ENCODE data around the gene USP17L5.
"Not testable (repeated sequence)": the region's sequence is repeated elsewhere in the genome, so short reads cannot be mapped to it uniquely, and the experiment has no call there.

USP17L5 gene, protein sequence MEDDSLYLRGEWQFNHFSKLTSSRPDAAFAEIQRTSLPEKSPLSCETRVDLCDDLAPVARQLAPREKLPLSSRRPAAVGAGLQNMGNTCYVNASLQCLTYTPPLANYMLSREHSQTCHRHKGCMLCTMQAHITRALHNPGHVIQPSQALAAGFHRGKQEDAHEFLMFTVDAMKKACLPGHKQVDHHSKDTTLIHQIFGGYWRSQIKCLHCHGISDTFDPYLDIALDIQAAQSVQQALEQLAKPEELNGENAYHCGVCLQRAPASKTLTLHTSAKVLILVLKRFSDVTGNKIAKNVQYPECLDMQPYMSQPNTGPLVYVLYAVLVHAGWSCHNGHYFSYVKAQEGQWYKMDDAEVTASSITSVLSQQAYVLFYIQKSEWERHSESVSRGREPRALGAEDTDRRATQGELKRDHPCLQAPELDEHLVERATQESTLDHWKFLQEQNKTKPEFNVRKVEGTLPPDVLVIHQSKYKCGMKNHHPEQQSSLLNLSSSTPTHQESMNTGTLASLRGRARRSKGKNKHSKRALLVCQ

DNA sequence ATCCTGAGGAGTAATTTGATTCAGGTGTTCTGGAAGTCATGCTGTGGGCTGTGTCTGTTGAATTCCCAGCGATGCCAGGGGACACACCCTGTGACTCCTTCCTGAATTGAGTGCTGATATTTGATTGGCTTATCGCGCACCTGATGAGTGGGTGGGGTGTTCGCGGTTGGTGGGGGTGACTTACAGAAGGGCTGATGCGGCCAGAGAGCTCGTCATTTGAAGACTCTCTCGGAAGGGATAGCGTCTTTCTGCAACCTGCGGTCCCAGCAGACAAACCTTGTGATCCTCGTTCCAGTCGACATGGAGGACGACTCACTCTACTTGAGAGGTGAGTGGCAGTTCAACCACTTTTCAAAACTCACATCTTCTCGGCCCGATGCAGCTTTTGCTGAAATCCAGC lies at the start of gene USP17L5:
TSS of gene USP17L5 (plus strand) at position 301 of the 400 bp plus-strand sequence. CDS start at position 301, 0 bp downstream.
- not testable (repeated sequence) for H3K4me3 ChIP-seq (ENCODE audit: low read depth, low read length)

DNA sequence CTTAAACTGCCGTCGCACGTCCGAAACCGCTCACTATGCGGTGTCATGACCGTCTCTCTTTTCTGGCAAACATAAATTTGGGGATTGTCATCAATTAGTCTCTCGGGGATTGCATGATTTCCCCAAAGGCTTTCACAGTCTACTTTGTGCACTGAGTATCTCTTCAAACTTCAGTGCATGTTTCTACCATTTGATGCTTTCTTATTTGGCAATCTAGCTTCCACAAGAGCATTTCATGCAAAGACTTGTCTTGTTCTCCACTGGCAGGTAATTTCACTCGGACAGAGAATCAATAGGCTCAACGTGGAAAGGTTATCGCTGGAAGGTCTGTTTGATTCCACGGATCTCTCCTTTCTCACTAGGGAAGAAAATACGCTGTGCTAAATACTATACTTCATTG lies 15.0 kb upstream of the USP17L5 start:
- not testable (repeated sequence) for H3K4me3 ChIP-seq (ENCODE audit: low read depth, low read length)

DNA sequence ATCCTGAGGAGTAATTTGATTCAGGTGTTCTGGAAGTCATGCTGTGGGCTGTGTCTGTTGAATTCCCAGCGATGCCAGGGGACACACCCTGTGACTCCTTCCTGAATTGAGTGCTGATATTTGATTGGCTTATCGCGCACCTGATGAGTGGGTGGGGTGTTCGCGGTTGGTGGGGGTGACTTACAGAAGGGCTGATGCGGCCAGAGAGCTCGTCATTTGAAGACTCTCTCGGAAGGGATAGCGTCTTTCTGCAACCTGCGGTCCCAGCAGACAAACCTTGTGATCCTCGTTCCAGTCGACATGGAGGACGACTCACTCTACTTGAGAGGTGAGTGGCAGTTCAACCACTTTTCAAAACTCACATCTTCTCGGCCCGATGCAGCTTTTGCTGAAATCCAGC lies 14.3 kb upstream of the USP17L5 start, which contains the start of gene USP17L24:
TSS of gene USP17L24 (plus strand) at position 301 of the 400 bp plus-strand sequence. CDS start at position 301, 0 bp downstream.
- not testable (repeated sequence) for H3K4me3 ChIP-seq (ENCODE audit: low read depth, low read length)

DNA sequence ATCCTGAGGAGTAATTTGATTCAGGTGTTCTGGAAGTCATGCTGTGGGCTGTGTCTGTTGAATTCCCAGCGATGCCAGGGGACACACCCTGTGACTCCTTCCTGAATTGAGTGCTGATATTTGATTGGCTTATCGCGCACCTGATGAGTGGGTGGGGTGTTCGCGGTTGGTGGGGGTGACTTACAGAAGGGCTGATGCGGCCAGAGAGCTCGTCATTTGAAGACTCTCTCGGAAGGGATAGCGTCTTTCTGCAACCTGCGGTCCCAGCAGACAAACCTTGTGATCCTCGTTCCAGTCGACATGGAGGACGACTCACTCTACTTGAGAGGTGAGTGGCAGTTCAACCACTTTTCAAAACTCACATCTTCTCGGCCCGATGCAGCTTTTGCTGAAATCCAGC lies 9.6 kb upstream of the USP17L5 start, which contains the start of gene USP17L25:
TSS of gene USP17L25 (plus strand) at position 301 of the 400 bp plus-strand sequence. CDS start at position 301, 0 bp downstream.
- H3K4me3 ChIP-seq (ENCODE audit: low read depth, low read length) = not testable (repeated sequence)

DNA sequence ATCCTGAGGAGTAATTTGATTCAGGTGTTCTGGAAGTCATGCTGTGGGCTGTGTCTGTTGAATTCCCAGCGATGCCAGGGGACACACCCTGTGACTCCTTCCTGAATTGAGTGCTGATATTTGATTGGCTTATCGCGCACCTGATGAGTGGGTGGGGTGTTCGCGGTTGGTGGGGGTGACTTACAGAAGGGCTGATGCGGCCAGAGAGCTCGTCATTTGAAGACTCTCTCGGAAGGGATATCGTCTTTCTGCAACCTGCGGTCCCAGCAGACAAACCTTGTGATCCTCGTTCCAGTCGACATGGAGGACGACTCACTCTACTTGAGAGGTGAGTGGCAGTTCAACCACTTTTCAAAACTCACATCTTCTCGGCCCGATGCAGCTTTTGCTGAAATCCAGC lies 4.8 kb upstream of the USP17L5 start, which contains the start of gene USP17L26:
TSS of gene USP17L26 (plus strand) at position 301 of the 400 bp plus-strand sequence. CDS start at position 301, 0 bp downstream.
- H3K4me3 ChIP-seq (ENCODE audit: low read depth, low read length) = not testable (repeated sequence)

DNA sequence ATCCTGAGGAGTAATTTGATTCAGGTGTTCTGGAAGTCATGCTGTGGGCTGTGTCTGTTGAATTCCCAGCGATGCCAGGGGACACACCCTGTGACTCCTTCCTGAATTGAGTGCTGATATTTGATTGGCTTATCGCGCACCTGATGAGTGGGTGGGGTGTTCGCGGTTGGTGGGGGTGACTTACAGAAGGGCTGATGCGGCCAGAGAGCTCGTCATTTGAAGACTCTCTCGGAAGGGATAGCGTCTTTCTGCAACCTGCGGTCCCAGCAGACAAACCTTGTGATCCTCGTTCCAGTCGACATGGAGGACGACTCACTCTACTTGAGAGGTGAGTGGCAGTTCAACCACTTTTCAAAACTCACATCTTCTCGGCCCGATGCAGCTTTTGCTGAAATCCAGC lies 4.6 kb downstream of the USP17L5 start, which contains the start of gene USP17L27:
TSS of gene USP17L27 (plus strand) at position 301 of the 400 bp plus-strand sequence. CDS start at position 301, 0 bp downstream.
- H3K4me3 ChIP-seq (ENCODE audit: low read depth, low read length) = not testable (repeated sequence)

DNA sequence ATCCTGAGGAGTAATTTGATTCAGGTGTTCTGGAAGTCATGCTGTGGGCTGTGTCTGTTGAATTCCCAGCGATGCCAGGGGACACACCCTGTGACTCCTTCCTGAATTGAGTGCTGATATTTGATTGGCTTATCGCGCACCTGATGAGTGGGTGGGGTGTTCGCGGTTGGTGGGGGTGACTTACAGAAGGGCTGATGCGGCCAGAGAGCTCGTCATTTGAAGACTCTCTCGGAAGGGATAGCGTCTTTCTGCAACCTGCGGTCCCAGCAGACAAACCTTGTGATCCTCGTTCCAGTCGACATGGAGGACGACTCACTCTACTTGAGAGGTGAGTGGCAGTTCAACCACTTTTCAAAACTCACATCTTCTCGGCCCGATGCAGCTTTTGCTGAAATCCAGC lies 9.4 kb downstream of the USP17L5 start, which contains the start of gene USP17L28:
TSS of gene USP17L28 (plus strand) at position 301 of the 400 bp plus-strand sequence. CDS start at position 301, 0 bp downstream.
- not testable (repeated sequence) for H3K4me3 ChIP-seq (ENCODE audit: low read depth, low read length)

DNA sequence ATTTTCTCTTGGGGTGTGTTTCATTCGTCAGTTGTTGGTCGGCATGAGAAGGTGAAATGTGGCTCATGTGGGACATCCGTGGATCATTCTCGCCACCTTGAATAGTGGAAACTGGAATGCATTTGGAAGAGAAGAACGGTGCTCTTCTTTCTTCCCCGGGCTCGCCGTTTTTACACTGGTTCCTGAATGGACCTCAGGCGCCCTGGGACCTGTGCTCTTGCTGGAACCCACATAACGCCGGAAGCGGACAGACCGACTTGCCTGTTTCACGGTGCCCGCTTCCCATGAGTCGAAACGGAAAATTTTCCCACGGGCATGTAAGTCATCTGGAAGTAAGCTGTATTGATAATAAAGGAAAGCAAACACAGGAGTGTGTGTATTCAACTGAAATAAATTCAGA lies 11.7 kb downstream of the USP17L5 start:
- not testable (repeated sequence) for H3K4me3 ChIP-seq (ENCODE audit: low read depth, low read length)

DNA sequence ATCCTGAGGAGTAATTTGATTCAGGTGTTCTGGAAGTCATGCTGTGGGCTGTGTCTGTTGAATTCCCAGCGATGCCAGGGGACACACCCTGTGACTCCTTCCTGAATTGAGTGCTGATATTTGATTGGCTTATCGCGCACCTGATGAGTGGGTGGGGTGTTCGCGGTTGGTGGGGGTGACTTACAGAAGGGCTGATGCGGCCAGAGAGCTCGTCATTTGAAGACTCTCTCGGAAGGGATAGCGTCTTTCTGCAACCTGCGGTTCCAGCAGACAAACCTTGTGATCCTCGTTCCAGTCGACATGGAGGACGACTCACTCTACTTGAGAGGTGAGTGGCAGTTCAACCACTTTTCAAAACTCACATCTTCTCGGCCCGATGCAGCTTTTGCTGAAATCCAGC lies 14.1 kb downstream of the USP17L5 start, which contains the start of gene USP17L29:
TSS of gene USP17L29 (plus strand) at position 301 of the 400 bp plus-strand sequence. CDS start at position 301, 0 bp downstream.
- not testable (repeated sequence) for H3K4me3 ChIP-seq (ENCODE audit: low read depth, low read length)

DNA sequence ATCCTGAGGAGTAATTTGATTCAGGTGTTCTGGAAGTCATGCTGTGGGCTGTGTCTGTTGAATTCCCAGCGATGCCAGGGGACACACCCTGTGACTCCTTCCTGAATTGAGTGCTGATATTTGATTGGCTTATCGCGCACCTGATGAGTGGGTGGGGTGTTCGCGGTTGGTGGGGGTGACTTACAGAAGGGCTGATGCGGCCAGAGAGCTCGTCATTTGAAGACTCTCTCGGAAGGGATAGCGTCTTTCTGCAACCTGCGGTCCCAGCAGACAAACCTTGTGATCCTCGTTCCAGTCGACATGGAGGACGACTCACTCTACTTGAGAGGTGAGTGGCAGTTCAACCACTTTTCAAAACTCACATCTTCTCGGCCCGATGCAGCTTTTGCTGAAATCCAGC lies 23.6 kb downstream of the USP17L5 start, which contains the start of gene USP17L30:
TSS of gene USP17L30 (plus strand) at position 301 of the 400 bp plus-strand sequence. CDS start at position 301, 0 bp downstream.
- not testable (repeated sequence) for H3K4me3 ChIP-seq (ENCODE audit: low read depth, low read length)

DNA sequence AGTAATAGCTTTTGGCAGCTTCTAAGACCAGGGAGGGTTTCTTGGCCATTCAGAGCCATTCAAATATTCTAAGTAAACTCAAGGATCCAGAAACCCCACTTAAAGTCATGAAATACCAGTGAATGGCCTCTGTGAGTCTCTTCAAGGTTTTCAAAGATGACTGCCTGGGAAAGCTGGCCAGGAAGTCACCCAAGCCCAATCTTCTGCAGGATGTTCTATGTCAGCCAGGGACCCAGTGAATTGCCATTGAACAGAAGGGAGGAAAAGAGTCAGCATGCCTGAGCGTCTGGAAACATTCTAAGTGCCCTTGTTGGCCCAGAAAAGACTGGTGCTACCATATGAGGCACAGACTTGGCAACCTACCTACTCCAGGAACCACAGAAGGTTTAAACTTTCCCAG lies 40.7 kb downstream of the USP17L5 start:
- not testable (repeated sequence) for H3K4me3 ChIP-seq (ENCODE audit: low read depth, low read length)

DNA sequence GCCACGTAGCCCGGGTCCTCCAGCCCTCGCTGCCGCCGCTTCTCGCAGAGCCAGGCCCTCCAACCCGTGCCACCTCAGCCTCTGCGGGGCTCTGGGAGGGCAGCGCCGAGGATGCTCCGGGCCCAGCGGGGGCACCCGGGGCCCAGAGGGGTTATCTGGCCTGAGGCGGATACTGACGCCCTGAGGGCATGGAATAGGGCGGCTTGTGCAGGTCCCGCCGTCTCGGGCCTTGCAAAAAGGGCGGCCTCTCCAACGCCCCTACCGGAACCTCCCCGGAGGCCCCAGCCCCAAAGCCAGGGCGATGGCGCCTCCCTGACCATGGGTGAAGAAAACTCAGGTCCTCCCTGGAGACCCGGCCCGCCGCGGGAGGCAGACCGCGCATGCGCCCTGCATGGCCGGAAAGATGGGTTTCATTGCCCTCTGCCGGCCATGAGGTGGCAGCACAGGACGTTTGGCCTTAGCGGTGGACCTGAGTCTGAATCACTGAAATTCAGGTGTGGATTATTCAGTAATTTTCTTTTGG lies 41.9 kb downstream of the USP17L5 start:
- H3K4me3 ChIP-seq (ENCODE audit: low read depth, low read length) = not testable (repeated sequence)

DNA sequence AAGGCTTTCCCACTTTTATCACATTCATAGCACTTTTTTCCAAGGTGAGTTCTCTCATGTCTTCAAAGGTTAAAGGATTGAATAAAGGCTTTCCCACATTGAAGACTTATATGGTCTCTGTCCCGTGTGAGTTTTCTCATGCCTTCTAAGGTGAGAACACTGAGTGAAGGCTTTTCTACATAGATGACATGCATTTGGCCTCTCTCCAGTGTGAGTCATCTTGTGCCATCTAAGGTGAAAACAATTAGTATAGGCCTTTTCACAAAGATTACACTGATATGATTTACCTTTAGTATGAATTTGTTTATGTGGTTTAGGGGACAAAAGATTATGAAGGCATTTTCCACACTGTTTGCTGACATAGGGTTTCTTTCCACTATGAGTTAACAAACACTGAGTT lies 44.9 kb downstream of the USP17L5 start:
- no peak overlapping the region for H3K4me3 ChIP-seq (ENCODE audit: low read depth, low read length)
- TF ChIP-seq, protein P1, sequence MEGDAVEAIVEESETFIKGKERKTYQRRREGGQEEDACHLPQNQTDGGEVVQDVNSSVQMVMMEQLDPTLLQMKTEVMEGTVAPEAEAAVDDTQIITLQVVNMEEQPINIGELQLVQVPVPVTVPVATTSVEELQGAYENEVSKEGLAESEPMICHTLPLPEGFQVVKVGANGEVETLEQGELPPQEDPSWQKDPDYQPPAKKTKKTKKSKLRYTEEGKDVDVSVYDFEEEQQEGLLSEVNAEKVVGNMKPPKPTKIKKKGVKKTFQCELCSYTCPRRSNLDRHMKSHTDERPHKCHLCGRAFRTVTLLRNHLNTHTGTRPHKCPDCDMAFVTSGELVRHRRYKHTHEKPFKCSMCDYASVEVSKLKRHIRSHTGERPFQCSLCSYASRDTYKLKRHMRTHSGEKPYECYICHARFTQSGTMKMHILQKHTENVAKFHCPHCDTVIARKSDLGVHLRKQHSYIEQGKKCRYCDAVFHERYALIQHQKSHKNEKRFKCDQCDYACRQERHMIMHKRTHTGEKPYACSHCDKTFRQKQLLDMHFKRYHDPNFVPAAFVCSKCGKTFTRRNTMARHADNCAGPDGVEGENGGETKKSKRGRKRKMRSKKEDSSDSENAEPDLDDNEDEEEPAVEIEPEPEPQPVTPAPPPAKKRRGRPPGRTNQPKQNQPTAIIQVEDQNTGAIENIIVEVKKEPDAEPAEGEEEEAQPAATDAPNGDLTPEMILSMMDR (IDR thresholded peaks at IDR 0.05; ENCODE audit: low read depth, low read length) = no peak

DNA sequence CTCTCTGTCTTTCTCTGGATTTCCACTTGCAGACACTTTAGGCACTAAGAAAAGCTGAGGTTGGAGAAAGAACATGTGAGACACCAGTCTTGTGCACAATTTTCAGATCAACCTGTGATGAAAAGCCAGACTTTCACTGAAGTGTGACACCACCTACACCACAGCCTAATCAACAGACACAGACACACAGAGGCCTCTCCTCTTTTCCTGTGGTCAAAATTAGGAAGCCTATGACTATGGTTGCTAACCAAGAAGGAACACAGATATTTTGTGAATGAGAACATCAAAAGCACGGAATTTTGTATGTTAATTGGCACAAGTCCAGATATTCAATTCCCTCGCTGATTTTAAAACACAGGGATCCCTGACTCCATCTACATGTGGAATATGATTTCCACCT lies 49.8 kb downstream of the USP17L5 start:
- H3K4me3 ChIP-seq (ENCODE audit: low read depth, low read length) = not testable (repeated sequence)
